NCI-H187 (cell line): Measurements from ENCODE around the gene NR1H4.
"Not testable (repeated sequence)": the region's sequence is repeated elsewhere in the genome, so short reads cannot be mapped to it uniquely, and the experiment has no call there.

ENCODE experiments used
- DNase-seq, 2 experiments: peaks; one replicate each; lab custom pipeline; 2025; lab: John Stamatoyannopoulos, UW

Gene NR1H4

GRCh38 chr12:100572184-100572583 is 98.5 kb downstream of the NR1H4 start:
- DNase-seq, result no peak

GRCh38 chr12:100573292-100574186 is 99.9 kb downstream of the NR1H4 start, which contains the start of gene GAS2L3:
TSS of gene GAS2L3 (plus strand) at chr12:100573684. CDS start at chr12:100594905, 21,221 bp downstream.
- peak; percentile 90 to 95 for DNase-seq

GRCh38 chr12:100574187-100575074 is 100.8 kb downstream of the NR1H4 start:
- peak in 1 of 2 experiments; percentile 14 for DNase-seq

DNA sequence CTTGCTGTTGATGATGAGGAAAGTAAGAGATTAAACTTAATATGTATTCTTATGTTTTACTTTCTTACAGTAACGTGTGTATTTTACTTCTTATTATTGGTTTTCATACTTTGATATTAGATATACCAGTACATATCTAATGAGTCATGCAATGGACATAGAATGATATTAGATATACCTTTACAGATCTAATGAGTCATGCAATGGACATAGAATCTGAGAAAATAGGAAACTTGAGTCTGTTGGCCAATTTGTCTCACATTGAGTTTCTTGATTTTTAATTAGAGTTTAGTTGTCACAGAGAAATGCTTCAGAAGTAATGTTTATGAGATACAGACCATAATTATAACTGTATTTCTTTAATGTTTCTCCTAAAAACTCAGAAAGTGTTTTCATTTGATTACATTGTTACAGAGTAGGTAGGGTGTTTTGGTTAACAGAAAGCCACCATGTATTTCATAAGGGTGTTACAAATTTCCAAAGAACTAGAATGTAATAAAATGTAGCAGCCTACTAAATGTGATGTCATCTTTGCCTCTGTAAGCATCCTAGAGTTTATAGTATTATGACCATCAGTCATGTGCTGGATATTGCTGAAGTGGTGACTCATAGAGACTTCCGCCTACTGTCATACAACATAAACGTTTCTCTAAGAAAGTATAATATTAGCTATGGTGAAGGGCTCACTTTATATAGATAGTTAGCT is 102.8 kb downstream of the NR1H4 start:
- no peak for DNase-seq

DNA sequence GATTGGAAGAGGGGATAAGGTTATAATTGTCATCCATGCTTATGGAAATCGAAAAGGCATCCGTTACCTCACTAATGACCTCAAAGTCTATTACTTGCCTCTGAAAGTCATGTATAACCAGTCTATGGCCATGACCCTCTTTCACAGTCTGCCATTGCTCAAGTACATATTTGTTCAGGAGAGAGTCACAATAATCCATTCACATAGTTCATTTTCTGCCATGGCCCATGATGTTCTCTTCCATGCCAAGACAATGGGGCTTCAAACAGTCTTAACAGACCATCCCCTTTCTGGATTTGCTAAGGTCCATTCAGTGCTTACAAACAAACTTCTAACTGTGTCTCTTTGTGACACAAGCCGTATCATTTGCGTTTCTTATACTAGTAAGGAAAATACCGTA is 105.3 kb downstream of the NR1H4 start:
- DNase-seq, result no peak

DNA sequence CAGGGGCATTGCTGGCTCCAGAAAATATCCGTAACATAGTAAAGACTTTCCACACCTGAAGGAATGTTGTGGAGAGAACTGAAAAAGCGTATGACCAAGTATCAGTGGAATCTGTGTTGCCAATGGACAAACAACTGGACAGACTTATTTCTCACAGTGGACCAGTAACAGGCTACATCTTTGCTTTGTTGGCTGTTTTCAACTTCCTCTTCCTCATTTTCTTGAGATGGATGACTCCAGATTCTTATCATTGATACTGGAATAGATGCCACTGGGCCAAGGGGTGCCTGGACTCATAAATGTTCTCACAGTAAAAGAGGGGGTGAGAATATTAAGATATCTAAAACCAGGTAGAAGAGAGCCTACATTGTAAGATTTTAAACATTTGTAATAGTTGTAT is 106.2 kb downstream of the NR1H4 start:
- DNase-seq, result no peak

DNA sequence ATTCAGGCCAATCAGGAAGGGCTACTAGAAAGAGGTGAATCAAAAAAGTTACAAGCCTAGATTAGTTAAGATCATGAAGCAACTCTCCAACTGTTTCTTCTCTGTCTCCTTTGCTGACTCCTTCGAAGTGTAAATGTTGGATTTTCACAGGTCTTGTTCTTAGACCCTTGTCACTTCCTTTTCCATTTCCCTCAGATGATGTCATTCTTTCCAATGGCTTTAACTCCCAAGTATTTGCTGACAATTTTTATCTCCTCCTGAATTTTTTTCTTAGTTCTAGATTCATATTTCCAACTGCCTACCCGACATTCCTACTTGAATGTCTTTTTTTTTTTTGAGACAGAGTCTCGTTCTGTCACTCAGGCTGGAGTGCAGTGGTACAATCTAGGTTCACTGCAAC is 110.6 kb downstream of the NR1H4 start:
- DNase-seq, result no peak

GRCh38 chr12:100591979-100592378 is 118.3 kb downstream of the NR1H4 start:
- DNase-seq, result no peak

- no peak for DNase-seq
These were observed 119.8 kb downstream of the NR1H4 start for GRCh38 chr12:100593490-100593889.

DNA sequence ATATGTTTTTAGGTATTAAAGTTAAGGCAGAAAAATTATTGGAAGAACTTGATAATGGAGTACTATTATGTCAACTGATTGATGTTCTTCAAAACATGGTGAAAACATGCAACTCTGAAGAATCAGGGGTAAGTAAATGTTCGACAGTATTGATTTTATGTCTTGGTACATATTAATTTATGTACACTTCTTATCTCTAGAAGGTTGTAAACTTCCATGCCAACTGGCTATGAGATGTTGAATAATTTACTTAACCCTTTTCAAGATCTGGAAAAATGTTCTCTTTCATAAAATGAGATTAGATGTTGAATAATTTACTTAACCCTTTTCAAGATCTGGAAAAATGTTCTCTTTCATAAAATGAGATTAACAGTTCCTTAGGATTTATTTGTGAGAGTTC is 128.0 kb downstream of the NR1H4 start:
- DNase-seq, result no peak

GRCh38 chr12:100602997-100603396 is 129.3 kb downstream of the NR1H4 start:
- not testable (repeated sequence) for DNase-seq

DNA sequence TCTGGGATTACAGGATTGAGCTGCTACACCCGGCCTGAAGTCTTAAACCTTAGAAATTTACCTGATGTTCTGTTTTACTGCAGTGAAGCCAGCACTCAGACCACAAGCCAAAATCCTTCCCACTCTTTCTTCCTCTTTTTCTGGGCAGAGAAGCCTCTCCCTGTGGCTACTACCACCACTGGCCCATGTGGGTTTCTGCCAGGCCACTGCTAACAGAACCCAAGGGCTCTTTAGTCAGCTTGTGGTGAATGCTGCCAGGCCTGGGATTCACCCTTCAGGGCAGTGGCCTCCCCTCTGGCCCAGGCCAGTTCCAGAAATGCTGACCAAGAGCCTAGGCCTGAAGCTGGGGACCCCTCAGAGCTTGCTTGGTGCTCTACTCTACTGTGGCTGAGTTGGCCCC is 135.1 kb downstream of the NR1H4 start:
- DNase-seq, result no peak

- no peak for DNase-seq
These were observed 137.2 kb downstream of the NR1H4 start for GRCh38 chr12:100610666-100611430.

- no peak for DNase-seq
These were observed 138.9 kb downstream of the NR1H4 start for GRCh38 chr12:100612606-100613005.
